Cardiac muscle cell (in vitro differentiated cells and primary cell): Measurements from ENCODE around the gene RETREG2. TPM values are rescaled to one million over a fixed set of nuclear protein-coding genes. Genes with fewer than 3 reads are reported as not detected.

Source experiments
- polyA plus RNA-seq: library from polyadenylated mRNA; unstranded; fragments of >200 nt; fragmentation: Nextera tagmentation; extraction: Ambion mirVana; gene quantifications from 2 replicates; pipeline ENCODE4 v1.2.1, GENCODE V29; 2016
- total RNA-seq: library from RNA; depleted of rRNA; stranded (reverse); fragments of >200 nt; gene quantifications from 2 replicates; pipeline ENCODE4 v1.2.3, GENCODE V29; 2016

RETREG2 gene
- total and polyA plus RNA-seq, 2 experiments from 2014 or later: 72.0 to 77.6 TPM

Other genes with a start within 250 kb of the RETREG2 start
- 0.06 TPM in 1 of 2 replicates, not detected in the other for gene CDK5R2, start 218.6 kb upstream of the RETREG2 start, total RNA-seq
- 0.22 and 0.24 TPM in 2 replicates for gene CDK5R2, start 218.6 kb upstream of the RETREG2 start, polyA plus RNA-seq
- not detected in 2 replicates for gene FEV, start 193.1 kb upstream of the RETREG2 start, total RNA-seq
- gene FEV, start 193.1 kb upstream of the RETREG2 start, polyA plus RNA-seq: not detected in 2 replicates
- not detected in 2 replicates for gene CRYBA2, start 184.9 kb upstream of the RETREG2 start, total RNA-seq
- not detected in 2 replicates for gene CRYBA2, start 184.9 kb upstream of the RETREG2 start, polyA plus RNA-seq
- gene CFAP65, start 136.8 kb upstream of the RETREG2 start, total RNA-seq: 0.07 and 2.2 TPM in 2 replicates
- gene CFAP65, start 136.8 kb upstream of the RETREG2 start, polyA plus RNA-seq: 0.12 and 0.45 TPM in 2 replicates
- not detected in 2 replicates for gene IHH, start 117.4 kb upstream of the RETREG2 start, total RNA-seq
- gene IHH, start 117.4 kb upstream of the RETREG2 start, polyA plus RNA-seq: not detected in 2 replicates
- gene NHEJ1, start 17.5 kb upstream of the RETREG2 start, total RNA-seq: 8.4 and 12.9 TPM in 2 replicates
- gene NHEJ1, start 17.5 kb upstream of the RETREG2 start, polyA plus RNA-seq: 7.7 and 9.4 TPM in 2 replicates
- gene SLC23A3, start 8.2 kb upstream of the RETREG2 start, total RNA-seq: 0.09 TPM in 1 of 2 replicates, not detected in the other
- 0.11 TPM in 1 of 2 replicates, not detected in the other for gene SLC23A3, start 8.2 kb upstream of the RETREG2 start, polyA plus RNA-seq
- 42.1 and 42.6 TPM in 2 replicates for gene CNPPD1, start 1.4 kb upstream of the RETREG2 start, total RNA-seq
- 70.2 and 81.9 TPM in 2 replicates for gene CNPPD1, start 1.4 kb upstream of the RETREG2 start, polyA plus RNA-seq
- gene ZFAND2B, start 28.5 kb downstream of the RETREG2 start, total RNA-seq: 32.6 and 35.4 TPM in 2 replicates
- 49.0 and 54.8 TPM in 2 replicates for gene ZFAND2B, start 28.5 kb downstream of the RETREG2 start, polyA plus RNA-seq
- 9.6 and 24.2 TPM in 2 replicates for gene ABCB6, start 40.7 kb downstream of the RETREG2 start, total RNA-seq
- gene ABCB6, start 40.7 kb downstream of the RETREG2 start, polyA plus RNA-seq: 24.2 and 32.9 TPM in 2 replicates
- 71.4 and 75.1 TPM in 2 replicates for gene ATG9A, start 51.4 kb downstream of the RETREG2 start, total RNA-seq
- 74.3 and 85.0 TPM in 2 replicates for gene ATG9A, start 51.4 kb downstream of the RETREG2 start, polyA plus RNA-seq
- gene ANKZF1, start 51.5 kb downstream of the RETREG2 start, total RNA-seq: 100 and 139 TPM in 2 replicates
- 135 and 175 TPM in 2 replicates for gene ANKZF1, start 51.5 kb downstream of the RETREG2 start, polyA plus RNA-seq
- gene GLB1L, start 67.2 kb downstream of the RETREG2 start, total RNA-seq: 10.4 TPM in 2 replicates
- gene GLB1L, start 67.2 kb downstream of the RETREG2 start, polyA plus RNA-seq: 3.3 and 12.0 TPM in 2 replicates
- 28.5 and 31.6 TPM in 2 replicates for gene STK16, start 67.2 kb downstream of the RETREG2 start, total RNA-seq
- gene STK16, start 67.2 kb downstream of the RETREG2 start, polyA plus RNA-seq: 12.1 and 15.8 TPM in 2 replicates
- gene TUBA4B, start 75.0 kb downstream of the RETREG2 start, total RNA-seq: not detected in 2 replicates
- gene TUBA4B, start 75.0 kb downstream of the RETREG2 start, polyA plus RNA-seq: not detected in 2 replicates
- 1.6 and 2.6 TPM in 2 replicates for gene TUBA4A, start 75.6 kb downstream of the RETREG2 start, total RNA-seq
- gene TUBA4A, start 75.6 kb downstream of the RETREG2 start, polyA plus RNA-seq: 2.3 and 6.5 TPM in 2 replicates
- gene DNAJB2, start 101.1 kb downstream of the RETREG2 start, total RNA-seq: 182 and 223 TPM in 2 replicates
- gene DNAJB2, start 101.1 kb downstream of the RETREG2 start, polyA plus RNA-seq: 60.6 and 61.0 TPM in 2 replicates
- 0.36 and 1.2 TPM in 2 replicates for gene PTPRN, start 131.1 kb downstream of the RETREG2 start, total RNA-seq
- gene PTPRN, start 131.1 kb downstream of the RETREG2 start, polyA plus RNA-seq: 0.22 and 1.4 TPM in 2 replicates
- not detected in 2 replicates for gene RESP18, start 154.5 kb downstream of the RETREG2 start, total RNA-seq
- not detected in 2 replicates for gene RESP18, start 154.5 kb downstream of the RETREG2 start, polyA plus RNA-seq
- 67.2 and 70.4 TPM in 2 replicates for gene DNPEP, start 209.6 kb downstream of the RETREG2 start, total RNA-seq
- 104 and 117 TPM in 2 replicates for gene DNPEP, start 209.6 kb downstream of the RETREG2 start, polyA plus RNA-seq
- 37.2 and 47.0 TPM in 2 replicates for gene DES, start 240.1 kb downstream of the RETREG2 start, total RNA-seq
- gene DES, start 240.1 kb downstream of the RETREG2 start, polyA plus RNA-seq: 17.5 and 20.4 TPM in 2 replicates